Glomerular visceral epithelial cell (primary cell): ENCODE data around the gene ABHD2.
A peak's percentile ranks its signal among the peaks of the same experiment; 100 is the strongest.

Source experiments
- DNase-seq: peaks from one replicate; pipeline ENCODE4 v3.0.0-alpha.2; 2016; ENCODE audit errors: extremely low spot score

Gene ABHD2

GRCh38 chr15:89099968-89100367, 11.7 kb downstream of the ABHD2 start:
- DNase-seq = no peak

GRCh38 chr15:89101302-89102193, 13.3 kb downstream of the ABHD2 start:
- DNase-seq = peak; percentile 98

DNA sequence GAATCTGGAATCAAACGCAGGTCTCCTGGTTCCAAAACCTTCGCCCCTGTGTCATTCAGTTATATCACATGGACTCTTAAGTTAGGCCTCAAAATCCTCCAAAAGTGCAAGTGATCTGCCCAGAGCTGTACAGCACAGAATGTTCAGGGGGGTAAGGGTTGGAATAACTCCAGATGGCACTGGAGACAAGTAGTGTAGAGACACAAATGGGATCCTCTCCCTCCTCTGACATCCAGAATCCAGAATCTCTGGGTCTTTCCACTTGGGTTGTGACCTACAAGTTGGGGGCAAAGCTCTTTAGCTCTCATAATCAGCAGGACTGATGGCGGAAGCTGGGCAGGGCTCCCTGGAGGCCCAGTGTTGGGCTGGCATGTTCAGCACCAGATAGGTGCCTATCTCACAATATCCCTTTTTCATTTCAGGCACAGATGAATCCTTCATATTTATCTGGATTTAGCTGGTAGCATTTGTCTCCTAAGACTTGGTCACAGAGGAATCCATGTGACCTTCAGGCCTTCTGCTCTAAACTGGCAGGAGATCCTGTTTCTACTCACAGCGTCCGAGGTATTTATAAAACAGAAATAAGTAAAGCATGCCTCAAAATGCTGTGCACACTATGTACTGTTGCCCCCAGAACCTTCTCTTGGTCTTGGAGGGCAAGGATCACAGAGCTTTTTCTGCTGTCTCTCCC, 15.4 kb downstream of the ABHD2 start:
- DNase-seq = no peak

GRCh38 chr15:89104172-89104564, 15.9 kb downstream of the ABHD2 start:
- peak; percentile 83 for DNase-seq

DNA sequence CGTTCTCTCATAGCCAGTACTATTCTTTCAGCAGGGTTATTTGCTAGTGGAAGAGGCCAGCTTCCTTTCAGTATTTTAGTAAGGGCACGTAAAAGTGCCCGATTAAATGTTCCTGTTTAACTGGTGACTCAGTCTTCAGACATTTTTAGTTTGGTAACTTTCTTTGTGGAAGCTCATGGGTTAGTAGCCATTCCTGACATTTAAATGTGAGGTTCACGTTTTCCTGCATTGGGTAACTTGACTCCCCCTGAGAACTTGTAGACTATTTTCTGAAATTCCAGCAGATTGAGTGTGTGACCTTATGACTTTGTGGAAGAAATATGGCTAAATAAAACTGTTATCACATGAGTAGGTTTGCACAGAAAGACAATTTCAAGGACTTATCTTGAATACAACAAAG, 16.9 kb downstream of the ABHD2 start:
- peak; percentile 87 for DNase-seq

- no peak for DNase-seq
Measured at GRCh38 chr15:89106200-89106599, 17.9 kb downstream of the ABHD2 start.

DNA sequence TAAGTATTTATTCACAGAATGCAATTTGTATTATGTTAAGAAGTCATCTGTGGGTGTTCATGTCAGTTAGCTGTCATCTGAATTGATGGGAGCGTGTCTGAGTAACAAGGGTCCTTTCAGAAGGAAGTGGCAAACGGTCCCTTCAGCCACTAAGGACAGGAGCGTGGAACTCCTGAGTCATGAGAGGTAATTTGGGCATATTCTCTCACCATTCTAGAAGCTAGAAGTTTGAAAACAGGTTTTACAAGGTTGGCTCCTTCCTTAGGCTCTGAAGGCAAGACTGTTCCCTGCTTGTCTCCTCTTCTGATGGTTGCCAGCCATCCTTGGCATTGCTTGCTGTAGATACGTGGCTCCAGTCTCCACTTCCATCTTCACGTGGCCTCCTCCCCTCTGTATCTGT, 19.7 kb downstream of the ABHD2 start:
- no peak for DNase-seq

DNA sequence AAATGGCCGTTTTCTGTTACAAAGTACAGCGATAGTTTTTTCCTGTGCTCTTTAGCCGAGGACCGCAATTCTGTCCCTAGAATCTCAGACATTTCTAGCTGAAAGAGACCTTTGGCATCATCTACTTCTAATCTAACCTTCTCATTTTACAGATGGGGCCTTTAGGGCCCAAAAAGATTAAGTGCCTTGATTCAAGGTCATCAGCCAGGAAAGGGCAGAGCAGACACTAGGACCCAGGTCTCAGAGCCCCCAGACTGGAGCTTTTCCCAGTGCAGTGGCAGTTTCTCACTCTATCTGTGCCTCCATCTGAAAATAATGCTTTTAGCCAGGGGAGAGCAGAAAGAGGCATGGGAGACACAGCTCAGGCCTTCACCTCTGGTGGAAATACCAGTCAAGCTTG, 20.6 kb downstream of the ABHD2 start:
- no peak for DNase-seq

DNA sequence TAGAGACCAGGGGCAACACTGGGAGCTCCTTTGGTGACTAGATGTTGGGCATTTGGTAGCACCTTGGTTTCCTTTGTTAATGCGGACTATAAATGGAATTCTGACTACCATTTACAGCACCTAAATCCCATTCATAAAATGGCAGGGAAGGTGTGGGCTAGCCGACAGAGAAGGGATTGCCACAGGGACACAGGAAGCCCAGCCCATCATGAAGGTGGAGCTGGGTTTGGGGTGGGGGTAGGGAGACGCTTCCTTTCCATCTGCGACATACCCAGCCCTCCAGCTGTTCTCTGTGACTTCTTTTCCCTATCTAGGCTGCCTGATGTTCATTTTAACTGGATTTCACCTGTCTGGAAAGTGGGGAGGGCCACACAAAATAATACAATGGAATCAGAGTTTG, 21.0 kb downstream of the ABHD2 start:
- no peak for DNase-seq

DNA sequence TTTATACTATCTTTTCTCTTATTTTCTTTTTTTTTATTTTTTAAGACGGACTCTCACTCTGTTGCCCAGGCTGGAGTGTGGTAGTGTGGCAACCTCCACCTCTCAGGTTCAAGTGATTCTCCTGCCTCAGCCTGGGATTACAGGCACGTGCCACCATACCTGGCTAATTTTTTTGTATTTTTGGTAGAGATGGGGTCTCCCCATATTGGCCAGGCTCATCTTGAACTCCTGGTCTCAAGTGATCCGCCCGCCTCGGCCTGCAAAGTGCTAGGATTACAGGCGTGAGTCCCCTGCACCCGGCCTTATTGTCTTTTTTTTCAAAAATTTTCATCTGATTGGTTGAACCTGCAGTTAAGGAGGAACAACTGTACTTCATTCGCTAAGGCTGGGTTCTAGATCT, 21.8 kb downstream of the ABHD2 start:
- no peak for DNase-seq

GRCh38 chr15:89111352-89111751, 23.1 kb downstream of the ABHD2 start:
- DNase-seq = no peak

- DNase-seq = no peak
Measured at GRCh38 chr15:89111961-89112340, 23.7 kb downstream of the ABHD2 start.

DNA sequence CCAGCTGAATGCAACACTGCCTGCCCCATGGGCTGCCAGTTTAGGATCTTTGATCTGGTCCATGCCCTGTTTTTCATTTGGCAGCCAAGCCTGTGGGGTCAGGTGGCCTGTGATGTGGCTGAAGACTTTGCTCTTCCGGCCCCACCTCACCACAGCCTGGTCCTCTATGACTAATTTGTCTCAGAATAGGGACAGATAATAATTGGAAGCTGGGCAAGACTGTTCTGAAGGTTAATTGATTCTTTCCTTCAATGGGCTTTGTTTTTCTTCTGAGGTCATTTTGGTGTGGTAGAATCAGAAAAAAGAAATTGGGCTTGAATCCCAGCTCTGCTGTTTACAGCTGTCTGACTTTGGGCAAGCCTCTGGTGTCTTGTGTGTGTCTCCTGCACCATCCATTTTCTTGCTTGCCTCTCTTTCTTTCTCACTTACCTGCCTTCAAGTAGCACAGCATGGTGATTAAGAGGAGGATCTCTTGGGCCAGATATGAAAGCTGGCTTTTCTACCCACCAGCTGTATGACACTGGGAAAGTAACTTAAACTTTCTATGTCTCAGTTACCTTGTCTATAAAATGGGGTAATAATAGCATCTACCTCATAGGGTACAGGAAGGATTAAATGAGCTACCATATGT, 24.2 kb downstream of the ABHD2 start:
- DNase-seq = peak; percentile 72

DNA sequence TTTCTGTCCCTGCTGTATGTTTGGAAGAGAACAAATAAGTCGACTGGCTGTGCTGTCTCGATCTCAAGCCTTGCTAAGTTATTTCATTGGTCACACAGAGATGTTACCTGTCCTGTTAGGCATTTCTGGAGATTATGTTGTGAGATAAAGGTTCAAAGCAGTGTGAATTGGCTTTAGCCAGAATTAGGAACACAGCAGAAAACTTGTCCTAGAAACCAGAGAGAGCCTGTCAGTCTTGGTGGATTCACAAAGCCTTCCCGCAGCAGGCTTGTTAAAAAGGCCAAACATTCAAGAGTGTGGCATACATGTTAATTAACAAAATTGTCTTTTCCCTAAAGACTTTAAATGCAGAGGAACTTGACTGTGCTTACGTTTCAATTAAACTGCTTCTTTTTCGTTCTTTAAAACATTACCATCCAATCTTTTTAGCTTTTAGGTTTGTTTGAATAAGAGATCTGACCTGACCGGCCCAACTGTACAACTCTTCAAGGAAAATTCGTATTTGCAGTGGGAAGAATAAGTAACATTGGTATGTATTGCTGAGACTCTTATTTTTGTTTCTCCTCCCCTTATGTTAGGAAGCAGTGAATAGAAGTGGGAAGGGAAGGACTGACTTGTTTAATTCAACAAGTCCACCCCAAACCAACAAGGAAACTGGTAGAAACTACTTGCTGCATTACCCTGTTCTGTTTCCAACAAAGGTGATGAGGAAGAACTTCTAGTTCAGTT, 25.2 kb downstream of the ABHD2 start:
- no peak for DNase-seq

DNA sequence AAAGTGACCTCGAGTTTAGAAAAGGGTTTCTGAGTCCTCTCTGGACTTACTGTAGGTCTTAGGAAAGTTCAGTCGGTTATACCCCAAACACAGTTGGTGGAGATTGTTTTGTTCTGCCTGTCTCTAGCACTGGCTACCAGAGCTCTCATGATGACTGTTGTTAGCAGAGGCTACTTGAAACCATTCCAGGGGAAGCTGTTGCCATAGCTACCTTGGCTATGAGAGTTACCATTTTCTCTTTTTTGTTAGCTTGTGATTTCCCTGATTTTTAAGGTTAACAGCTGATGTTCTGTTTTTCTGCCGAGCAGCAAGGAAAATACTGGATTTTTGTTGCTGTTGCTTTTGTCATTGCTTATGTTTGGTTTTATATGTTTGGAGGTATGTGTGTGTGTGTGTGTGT, 26.7 kb downstream of the ABHD2 start:
- no peak for DNase-seq

GRCh38 chr15:89115547-89115946, 27.3 kb downstream of the ABHD2 start:
- no peak for DNase-seq

DNA sequence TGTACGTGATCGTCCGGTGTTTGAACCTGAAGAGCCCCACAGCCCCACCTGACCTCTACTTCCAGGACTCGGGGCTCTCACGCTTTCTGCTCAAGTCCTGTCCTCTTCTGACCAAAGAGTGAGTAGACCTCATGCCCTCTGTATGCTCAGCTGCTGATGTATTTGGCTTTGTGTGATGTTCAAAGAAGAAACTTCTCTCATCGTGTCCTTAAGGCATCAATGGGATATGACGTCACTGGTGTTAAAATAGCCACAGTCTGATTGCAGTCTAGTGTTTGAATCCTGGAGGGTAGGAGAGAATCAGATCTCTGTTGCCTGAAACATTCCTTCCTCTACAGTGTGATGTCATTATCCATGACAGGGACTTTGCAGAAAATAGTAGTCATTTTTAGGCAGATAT, 28.1 kb downstream of the ABHD2 start:
- no peak for DNase-seq

DNA sequence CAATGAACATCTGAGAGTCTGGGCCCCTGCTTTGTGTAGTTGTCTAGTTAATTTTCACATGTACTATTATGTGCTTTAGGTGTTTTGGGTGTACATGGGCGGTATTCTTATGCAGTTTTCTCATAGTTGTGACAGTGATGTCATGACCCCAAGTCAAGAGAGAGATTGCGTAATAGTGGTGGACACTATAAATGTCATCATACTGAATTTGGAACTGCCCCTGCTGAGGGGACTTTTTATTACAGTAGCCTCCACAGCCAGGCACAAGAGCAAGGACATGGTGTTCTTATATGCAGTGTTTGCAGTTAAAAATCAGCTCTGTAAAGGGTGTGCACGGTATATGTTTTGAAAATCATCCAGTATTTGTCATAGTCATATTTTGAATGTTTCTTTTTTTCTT, 29.5 kb downstream of the ABHD2 start:
- DNase-seq = no peak

DNA sequence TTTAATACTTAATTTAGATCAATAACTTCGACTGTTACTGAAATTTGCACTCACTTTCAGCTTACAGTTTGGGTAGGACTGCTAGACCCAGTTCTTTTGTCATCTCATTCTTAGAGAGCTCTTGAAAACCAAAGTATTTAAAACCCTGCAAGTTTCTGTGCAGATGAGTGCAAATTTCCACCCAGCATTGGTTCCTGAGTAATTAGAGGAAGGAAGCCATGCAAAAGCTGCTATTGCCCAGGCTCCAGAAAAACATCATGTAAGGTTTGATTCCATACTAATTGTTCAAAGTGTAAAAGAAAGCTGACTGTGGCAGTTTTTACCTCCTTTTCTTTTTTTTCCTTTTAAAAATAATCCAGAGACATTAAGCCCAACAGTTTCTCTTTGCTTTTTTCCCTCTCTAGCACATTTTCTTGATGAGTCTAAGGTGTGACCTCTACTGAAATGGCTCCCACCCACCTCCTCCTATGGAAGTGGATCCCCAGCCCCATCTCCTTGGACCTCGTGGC, 30.3 kb downstream of the ABHD2 start:
- DNase-seq = no peak

GRCh38 chr15:89119489-89120478, 31.5 kb downstream of the ABHD2 start:
- DNase-seq = peak; percentile 30
